ENCODE data around the gene FYB1.

DNA sequence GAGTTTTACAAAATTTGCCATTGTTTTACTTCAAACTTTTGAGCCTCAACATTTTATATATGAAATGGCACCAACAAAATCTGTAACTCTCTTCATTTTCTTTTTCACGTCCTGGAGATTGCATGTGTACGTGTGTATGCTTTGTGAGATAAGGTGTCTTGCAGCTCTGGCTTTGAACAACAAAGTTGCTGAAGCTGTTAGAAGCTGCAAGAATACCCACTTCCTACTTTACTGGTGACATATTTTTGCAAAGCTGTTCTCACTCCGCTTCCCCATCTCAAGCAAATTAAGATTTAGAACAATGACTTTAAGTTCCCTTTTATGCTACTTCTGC lies 41.8 kb downstream of the FYB1 start:
- no peak for TF ChIP-seq CTCF (IDR thresholded peaks at IDR 0.05)
- TF ChIP-seq EP300 (IDR thresholded peaks at IDR 0.05): no peak
- no peak for TF ChIP-seq POLR2A (IDR thresholded peaks at IDR 0.05)
